Stimulated activated naive CD8-positive, alpha-beta T cell treated with anti-CD3 and anti-CD28 coated beads, Interleukin-15, Interleukin-2, amounts not matched to agents 100 U/mL and 50 U/mL, for 24 hours (primary cell): ENCODE data around the gene KPNA3.
"Not testable (repeated sequence)": the region's sequence is repeated elsewhere in the genome, so short reads cannot be mapped to it uniquely, and the experiment has no call there.

Experiments used
- ATAC-seq: fragments of 150-1000 bp; cut with Tn5 transposase; one replicate; pipeline ENCODE4 v1.10.0; 2021
- DNase-seq: peaks from one replicate; pipeline ENCODE4 v3.0.0; 2021

The KPNA3 gene

DNA sequence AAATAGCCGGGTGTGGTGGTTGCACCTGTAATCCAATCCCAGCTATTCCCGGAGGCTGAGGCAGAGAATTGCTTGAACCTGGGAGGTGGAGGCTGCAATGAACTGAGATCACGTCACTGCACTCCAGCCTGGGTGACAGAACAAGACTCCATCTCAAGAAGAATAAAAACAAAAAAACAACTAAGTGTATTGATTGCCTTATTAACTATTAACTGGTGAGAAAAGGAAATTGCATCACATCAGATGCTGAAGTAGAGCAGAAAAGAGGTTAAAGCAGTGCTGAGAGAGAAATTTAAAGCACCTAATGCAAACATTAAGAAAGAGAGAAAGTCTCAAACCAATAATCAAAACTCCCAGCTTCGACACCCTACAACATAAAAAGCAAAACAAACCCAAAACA is 38.3 kb downstream of the KPNA3 start:
- DNase-seq (no peak), ATAC-seq (no peak)

DNA sequence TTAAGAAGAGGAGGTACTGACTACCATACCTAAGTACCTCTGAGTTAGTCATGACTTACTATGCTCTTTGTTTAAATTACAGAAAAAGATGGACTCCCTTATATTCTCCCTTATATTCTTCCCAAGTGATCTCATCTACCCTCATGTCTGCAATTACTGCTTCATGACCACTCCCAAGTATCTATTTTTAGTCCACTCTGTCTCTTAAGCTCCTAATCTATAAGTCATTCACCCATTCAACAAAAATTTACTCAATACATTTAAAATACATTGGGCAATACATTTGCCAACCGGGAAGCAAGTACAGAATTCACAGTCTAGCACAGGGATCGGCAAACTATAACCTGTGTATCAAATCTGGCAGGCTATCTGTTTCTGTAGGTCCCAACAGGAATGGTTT is 42.6 kb downstream of the KPNA3 start:
- ATAC-seq (no peak), DNase-seq (no peak)

- no peak for DNase-seq
- no peak for ATAC-seq
Measured at GRCh38 chr13:49746111-49746510, 46.4 kb downstream of the KPNA3 start.

DNA sequence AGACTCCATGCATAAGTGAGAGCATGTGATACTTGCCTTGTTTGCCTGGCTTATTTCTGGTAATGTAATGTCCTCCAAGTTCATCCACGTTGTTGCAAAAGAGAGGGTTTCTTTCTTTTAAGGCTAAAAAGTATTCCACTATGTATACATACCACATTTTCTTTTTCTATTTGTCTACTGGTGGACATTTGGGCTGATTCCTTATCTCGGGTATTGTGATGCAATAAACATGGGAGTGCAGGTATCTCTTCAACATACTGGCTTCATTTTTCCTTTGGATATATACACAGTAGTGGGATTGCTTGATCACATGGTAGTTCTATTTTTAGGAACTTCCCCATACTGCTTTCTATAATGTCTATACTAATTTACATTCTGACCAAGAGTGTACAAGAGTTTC is 51.6 kb downstream of the KPNA3 start:
- ATAC-seq: no peak
- no peak for DNase-seq

DNA sequence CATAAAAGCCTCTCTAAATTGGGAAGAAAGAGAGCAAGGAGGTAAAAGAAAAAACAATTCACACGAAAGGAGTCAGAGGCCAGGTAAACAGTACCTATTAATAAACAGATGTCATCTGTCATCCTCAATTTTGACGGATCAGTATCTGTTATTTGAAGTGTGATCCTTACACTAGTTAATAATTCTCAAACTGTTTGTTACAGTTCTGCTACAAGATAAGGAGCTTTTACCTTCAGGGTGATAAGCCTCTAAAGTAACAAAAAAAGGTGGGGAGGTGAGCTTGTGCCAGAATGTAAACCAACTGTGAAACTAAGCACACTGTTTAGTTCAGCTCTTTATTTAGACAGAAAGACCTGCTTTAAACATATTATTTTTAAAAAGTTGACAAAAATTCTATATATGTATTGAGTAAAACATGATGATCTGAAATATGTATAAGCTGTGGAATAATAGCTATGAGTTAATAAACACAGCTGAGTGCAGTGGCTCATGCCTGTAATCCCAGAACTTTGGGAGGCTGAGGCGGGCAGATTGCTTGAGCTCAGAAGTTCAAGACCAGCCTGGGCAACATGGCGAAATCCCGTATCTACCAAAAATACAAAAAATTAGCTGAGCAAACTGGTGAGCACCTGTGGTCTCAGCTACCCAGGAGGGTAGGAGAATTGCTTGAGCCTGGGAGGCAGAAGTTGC is 52.8 kb downstream of the KPNA3 start:
- ATAC-seq (no peak), DNase-seq (no peak)

- ATAC-seq (no peak), DNase-seq (no peak)
Measured at GRCh38 chr13:49733181-49733951, 59.1 kb downstream of the KPNA3 start.

- no peak for ATAC-seq
- DNase-seq: no peak
Measured at GRCh38 chr13:49731766-49732165, 60.7 kb downstream of the KPNA3 start.

DNA sequence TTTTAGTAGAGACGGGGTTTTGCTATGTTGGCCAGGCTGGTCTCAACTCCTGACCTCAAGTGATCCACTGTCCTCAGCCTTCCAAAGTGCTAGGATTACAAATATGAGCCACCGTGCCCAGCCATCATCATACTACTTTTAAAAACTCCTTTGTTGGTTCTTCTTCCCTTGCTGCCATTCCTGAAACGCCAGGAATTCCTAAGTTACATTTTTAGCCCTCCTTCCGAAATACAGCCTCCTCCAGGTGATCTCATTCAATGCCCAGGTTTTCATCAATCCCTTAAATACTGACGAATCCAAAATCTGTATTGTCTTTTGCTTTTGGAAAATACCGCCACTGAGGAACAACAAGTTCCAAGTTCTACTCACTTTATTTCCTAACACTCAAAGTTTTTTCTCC is 75.9 kb downstream of the KPNA3 start:
- no peak for DNase-seq
- ATAC-seq: no peak

DNA sequence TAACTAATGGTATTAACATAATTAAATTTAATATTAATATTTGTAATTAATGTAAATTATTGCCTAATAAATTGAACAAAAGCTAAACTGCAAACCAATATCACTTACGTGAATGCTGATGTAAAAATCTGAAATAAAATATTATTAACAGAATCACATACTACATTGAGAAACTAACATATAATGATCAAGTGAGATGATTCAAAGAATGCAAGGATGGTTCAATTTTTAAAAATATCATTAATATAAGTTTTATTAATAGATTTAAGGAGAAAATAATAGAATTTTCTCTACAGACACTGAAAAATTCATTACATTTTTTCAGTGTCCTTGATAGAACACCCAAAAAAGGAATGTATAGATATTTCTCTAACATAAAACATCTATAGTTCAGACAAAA is 77.7 kb downstream of the KPNA3 start:
- no peak for ATAC-seq

DNA sequence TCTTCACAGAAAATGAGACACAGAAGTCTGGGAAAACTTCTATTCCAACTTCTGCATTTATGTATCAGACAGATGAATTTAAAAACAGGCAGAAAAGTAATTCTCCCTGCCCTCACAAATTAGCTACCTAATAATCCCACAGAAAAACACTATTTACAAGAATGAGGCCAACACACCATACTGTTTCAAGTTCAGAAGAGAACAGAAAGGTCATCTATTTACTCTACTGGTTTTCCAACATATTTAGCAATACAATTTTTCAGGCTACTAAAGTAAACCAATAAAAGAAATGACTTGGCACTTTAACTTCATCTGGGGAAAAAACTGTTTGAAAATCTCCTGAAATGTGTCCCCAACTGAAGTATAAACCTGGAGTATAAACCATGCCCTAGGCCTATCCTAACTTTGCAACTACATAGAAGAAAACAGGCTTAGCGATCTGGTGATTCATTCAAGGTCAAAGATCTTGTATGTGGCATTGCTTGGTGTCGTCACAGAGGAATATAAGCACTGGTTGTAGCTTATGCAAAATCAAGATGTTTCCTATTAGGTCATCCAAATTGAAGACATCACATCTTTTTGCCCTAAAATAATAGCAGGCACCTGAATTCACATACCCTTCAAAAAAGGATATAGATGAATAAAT is 81.1 kb downstream of the KPNA3 start:
- no peak for DNase-seq
- ATAC-seq: no peak

More for the DNA sequence above, 77.7 kb downstream of the KPNA3 start:
- no peak for DNase-seq

- DNase-seq, ATAC-seq: not testable (repeated sequence)
Measured at GRCh38 chr13:49704264-49704663, 88.2 kb downstream of the KPNA3 start.

GRCh38 chr13:49701491-49701890 is 91.0 kb downstream of the KPNA3 start:
- ATAC-seq (no peak), DNase-seq (no peak)

DNA sequence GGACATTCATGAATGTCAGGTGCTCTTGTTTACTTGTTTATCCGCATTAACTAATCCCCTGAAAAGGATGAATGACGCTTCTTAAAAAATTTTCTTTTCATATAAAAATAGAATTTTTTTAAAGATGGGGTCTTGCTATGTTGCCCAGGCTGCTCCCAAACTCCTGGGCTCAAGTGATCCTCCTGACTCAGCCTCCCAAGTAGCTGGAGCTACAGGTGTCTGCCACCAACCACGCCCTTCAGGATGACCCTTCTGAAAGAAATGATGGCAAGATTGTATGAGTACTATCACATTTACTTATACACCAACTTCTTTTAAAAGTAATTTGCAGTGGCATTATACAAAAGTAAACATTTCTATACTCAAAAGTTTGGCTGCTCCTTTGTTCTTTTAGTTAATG is 95.0 kb downstream of the KPNA3 start:
- ATAC-seq (no peak), DNase-seq (no peak)

DNA sequence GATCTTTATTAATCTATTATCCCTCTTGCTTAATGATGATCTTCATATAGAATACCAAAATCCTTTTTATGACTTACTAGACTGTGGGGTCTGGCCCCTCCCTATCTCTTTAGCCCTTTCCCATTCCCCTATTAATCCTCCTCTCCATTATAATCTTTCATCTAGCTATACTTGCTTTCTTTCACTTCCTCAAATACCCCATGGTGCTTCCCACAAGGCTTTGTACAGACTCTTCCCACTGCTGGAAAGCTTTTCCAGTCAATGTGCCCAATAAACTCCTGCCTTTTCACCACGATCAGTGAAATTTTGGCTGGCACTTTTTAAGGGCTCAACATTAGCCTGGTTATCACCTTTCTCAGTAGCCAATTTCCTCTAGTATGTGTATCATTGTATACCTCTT is 98.0 kb downstream of the KPNA3 start:
- ATAC-seq (no peak), DNase-seq (no peak)

DNA sequence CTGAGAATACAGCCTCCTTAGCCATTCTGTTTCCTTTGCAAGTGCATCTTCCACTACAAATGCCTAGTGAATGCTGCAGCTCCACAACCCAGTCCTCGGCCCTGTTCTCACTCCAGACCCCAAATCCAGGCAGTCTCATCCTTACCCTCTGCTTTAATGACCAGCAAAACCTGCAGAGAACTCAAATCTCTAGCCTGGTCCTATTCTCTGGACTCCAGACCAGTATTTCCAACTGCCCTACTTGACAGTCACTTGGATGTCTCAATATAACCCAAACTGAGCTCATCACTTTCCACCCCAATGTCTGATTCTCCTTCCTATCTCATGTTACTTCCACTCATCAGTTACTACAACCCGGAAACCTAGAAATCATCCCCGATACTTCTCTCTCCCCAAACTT is 98.6 kb downstream of the KPNA3 start:
- no peak for DNase-seq

GRCh38 chr13:49693191-49693733 is 99.2 kb downstream of the KPNA3 start:
- DNase-seq (no peak), ATAC-seq (no peak)

More for the DNA sequence above, 98.6 kb downstream of the KPNA3 start:
- ATAC-seq: no peak

DNA sequence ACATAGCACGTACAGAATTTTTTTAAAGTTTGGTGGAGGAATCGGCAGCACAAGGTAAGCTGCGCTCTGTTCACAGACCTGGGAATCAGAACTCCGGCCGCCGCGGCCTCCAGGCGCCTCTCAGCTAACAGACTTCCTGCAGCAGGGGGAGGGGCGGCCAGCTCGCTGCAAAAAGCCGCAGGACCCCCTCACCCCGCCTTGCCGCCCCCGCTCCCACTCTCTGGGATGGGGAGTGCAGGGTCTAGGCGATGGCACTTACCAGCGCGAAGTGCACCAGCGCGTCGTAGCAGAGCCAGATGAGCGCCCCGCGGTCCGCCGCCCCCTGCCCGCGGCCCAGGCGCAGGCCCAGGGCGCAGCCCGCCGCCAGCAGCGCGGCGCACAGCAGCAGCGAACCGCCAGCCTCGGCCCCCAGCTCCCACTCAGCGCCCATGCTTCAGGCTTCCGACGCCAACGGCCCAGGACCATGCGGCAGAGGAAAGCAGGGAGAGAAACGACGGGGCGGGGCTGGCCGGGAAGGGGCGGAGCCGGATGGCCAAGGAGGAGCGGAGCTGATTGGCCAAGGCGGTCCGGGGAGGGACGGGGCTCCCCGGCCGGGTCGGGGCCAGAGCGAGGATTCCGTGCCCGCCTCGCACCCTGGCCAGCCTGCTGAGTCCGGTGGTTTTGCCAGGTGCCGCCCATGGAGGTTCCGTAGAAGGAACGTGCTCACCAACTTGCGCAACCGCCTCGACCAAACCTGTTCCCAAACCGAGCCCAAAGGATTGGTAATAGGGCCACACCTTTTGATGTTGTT is 101.3 kb downstream of the KPNA3 start, which contains the start of gene EBPL:
TSS of gene EBPL (minus strand) at position 492 of the 790 bp plus-strand sequence. CDS start at position 430, 62 bp downstream.
- DNase-seq (peak; percentile 94), ATAC-seq (peak; percentile 98)

- DNase-seq (peak; percentile 15), ATAC-seq (no peak)
Measured at GRCh38 chr13:49690133-49690994, 102.1 kb downstream of the KPNA3 start.

GRCh38 chr13:49683489-49683888 is 109.0 kb downstream of the KPNA3 start:
- ATAC-seq: peak; percentile 70
- no peak for DNase-seq

DNA sequence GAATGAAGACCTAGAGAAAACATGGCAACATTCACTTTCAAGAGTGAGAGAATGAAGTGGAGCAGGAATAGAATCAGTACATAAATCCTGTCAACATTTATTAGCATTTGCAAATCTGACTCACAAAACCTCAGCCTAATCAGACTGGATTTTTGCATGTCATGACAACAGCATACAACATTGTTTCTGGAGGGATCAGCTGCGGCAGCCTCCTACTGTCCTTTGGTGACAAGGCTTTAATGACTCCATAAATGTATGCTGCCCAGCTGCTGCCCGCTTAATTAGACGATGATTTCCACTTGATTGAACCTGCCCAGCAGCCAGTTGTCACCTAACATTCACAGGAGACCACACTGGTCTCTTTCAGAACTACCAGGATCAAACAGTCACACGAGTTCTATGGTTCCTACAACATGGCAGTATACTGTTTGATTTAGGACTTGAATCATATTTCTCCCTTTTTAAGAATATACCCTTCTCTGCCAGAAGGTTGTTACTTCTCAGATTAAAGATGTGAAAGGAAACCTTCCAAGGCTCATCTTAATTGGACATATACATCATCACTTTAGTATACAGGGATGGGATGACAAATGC is 110.5 kb downstream of the KPNA3 start:
- DNase-seq (no peak), ATAC-seq (no peak)

GRCh38 chr13:49679246-49679645 is 113.2 kb downstream of the KPNA3 start:
- DNase-seq (no peak), ATAC-seq (no peak)
